Measurements from ENCODE around the gene SPSB2. TPM values are rescaled to one million over a fixed set of nuclear protein-coding genes. Genes with fewer than 3 reads are reported as not detected.

The SPSB2 gene
- total and polyA plus RNA-seq, 9 of the 15 experiments (the other 6 are each of a cell fraction or from before 2014, with no cell fraction given) = 0.10 to 10.6 (median 1.9) TPM

DNA sequence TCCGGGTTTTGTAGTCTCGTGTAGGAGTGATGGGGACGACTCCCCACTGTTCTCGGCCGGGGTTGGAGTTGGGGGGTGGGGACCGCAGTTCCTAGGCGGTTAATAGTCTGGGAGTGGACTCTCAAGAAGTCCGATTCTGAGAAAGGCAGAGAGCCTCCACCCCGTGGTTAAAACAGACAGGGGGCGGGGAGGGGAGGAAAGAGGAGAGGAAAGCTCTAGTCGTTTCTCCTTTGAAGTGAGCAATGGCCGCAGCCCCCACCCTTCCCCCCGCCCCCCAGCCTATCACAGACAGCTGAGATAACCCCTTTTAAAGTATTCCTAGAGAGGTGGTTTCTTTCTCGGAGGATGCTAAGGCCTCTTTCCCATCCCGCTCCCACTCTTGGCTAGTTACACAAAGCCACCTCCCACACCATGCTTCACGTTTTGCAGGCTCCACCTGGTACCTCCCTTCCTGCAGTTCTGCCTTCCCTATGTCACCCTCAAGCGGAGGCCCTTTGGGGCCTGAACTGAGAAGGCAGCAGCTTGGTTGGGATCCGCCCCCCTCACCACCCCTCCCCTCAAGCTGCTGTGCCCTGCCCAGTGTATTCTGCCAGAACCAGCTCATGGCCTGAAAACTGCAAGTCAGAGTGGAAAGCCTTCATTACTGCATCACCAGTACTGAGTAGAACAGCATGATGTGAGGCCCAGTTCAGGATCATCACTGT, 20.3 kb downstream of the SPSB2 start:
- Histone ChIP-seq H3K4me3 (peak overlapping the region; percentile 79), H3K4me2 (ENCODE audit: insufficient read depth, low read length) (peak overlapping the region; percentile 91), H3K4me1 (replicated peaks in 1 of 2; ENCODE audit: control insufficient read depth in 2 of 2, insufficient read depth in 2 of 2, low read length in 2 of 2) (peaks cover 12 to 18% of the 10 kb centered on the region in 2 experiments; a peak in 4 of 5 replicates), H3K9me3 (replicated peaks; ENCODE audit: control insufficient read depth, insufficient read depth, low read depth, low read length) (no peaks in the 10 kb centered on the region), H3K27ac (ENCODE audit: extremely low read depth, low read depth, low read length) (peak overlapping the region; percentile 69; the same call in 2 of the 3 replicates), H3K36me3 (ENCODE audit: control insufficient read depth, insufficient read depth, low read length) (peaks cover 67% of the 10 kb centered on the region), H3K9me1 (ENCODE audit: control insufficient read depth, insufficient read depth, low read length) (peaks cover 3% of the 10 kb centered on the region), H4K20me1 (replicated peaks; ENCODE audit: control insufficient read depth, insufficient read depth, low read length) (no peaks in the 10 kb centered on the region; the same call in 1 of the 2 replicates), H3K27me3 (ENCODE audit: control insufficient read depth in 2 of 2, insufficient read depth in 2 of 2, low read length in 2 of 2) (no peaks in the 10 kb centered on the region), H3K79me2 (ENCODE audit: control insufficient read depth, insufficient read depth, low read length) (peaks cover 53% of the 10 kb centered on the region), H3K9ac (ENCODE audit: insufficient read depth in 1 of 2, low read depth in 2 of 2, low read length in 2 of 2) (peak overlapping the region; percentile 49 to 77), H2AFZ (ENCODE audit: low read depth, low read length) (peak overlapping the region; percentile 75)
- CTCF ChIA-PET (ENCODE audit: low intra/inter-chr PET ratio) = no interaction called here
- under 1% methylated on average over 14 of the region's 18 CpGs for WGBS (ENCODE audit: insufficient coverage, low coverage, missing lambda C conversion rate)
- in situ Hi-C loops (cut with MboI) (no loop called here), intact Hi-C loops (cut with micrococcal nuclease) (no loop called here)
- POLR2A ChIA-PET = interaction anchor here (0.6 to 7.4 kb wide), 10 partner anchors 8 to 360 kb away, joined by 3 to 174 read pairs (median 6); partner anchors contain the start of genes COPS7A, GAPDH, GNB3 and MRPL51
- ATAC-seq (peak; percentile 4), DNase-seq (ENCODE audit: extremely low read depth in 1 of 4, low spot score in 3 of 4) (peak; percentile 59 to 64 (median 62)), FAIRE-seq (peak; percentile 55)
- no TSS peak for BruUV-seq (replicated peaks)
- TF ChIP-seq, protein P1, sequence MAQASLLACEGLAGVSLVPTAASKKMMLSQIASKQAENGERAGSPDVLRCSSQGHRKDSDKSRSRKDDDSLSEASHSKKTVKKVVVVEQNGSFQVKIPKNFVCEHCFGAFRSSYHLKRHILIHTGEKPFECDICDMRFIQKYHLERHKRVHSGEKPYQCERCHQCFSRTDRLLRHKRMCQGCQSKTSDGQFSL (CRISPR knock-in tag; IDR thresholded peaks at IDR 0.05) = no peak
- TF ChIP-seq, protein P1 (tag; IDR thresholded peaks at IDR 0.05) = no peak
- no peak for TF ChIP-seq YBX1 (IDR thresholded peaks at IDR 0.05)
- TF ChIP-seq NR2C1 (IDR thresholded peaks at IDR 0.05) = no peak
- no peak for TF ChIP-seq NR2C1 (tag; IDR thresholded peaks at IDR 0.05)
- TF ChIP-seq, protein P2, sequence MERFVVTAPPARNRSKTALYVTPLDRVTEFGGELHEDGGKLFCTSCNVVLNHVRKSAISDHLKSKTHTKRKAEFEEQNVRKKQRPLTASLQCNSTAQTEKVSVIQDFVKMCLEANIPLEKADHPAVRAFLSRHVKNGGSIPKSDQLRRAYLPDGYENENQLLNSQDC (CRISPR knock-in tag; IDR thresholded peaks at IDR 0.05) = no peak
- TF ChIP-seq, protein P3, sequence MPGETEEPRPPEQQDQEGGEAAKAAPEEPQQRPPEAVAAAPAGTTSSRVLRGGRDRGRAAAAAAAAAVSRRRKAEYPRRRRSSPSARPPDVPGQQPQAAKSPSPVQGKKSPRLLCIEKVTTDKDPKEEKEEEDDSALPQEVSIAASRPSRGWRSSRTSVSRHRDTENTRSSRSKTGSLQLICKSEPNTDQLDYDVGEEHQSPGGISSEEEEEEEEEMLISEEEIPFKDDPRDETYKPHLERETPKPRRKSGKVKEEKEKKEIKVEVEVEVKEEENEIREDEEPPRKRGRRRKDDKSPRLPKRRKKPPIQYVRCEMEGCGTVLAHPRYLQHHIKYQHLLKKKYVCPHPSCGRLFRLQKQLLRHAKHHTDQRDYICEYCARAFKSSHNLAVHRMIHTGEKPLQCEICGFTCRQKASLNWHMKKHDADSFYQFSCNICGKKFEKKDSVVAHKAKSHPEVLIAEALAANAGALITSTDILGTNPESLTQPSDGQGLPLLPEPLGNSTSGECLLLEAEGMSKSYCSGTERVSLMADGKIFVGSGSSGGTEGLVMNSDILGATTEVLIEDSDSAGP (CRISPR knock-in tag; IDR thresholded peaks at IDR 0.05) = no peak
- TF ChIP-seq ZNF316 (IDR thresholded peaks at IDR 0.05) = peak; percentile 69
- no peak for TF ChIP-seq SMAD1 (IDR thresholded peaks at IDR 0.05; ENCODE audit: low read depth, low read length, partially characterized antibody)
- no peak for TF ChIP-seq ATF1 (CRISPR knock-in tag; IDR thresholded peaks at IDR 0.05)
- peak; percentile 62 for TF ChIP-seq ATF1 (tag; IDR thresholded peaks at IDR 0.05)
- TF ChIP-seq HIVEP1 (CRISPR knock-in tag; IDR thresholded peaks at IDR 0.05) = no peak
- TF ChIP-seq SIN3A (IDR thresholded peaks at IDR 0.05; ENCODE audit: borderline replicate concordance in 2 of 2, control insufficient read depth in 1 of 2, low read depth in 2 of 2, low read length in 2 of 2) = 0 out of 4 replicates have a peak, but pooled peaks of 1 of the 2 experiments have one; percentile 13
- peak; percentile 81 for TF ChIP-seq ZNF143 (CRISPR knock-in tag; IDR thresholded peaks at IDR 0.05)
- TF ChIP-seq KDM1A (IDR thresholded peaks at IDR 0.05) = no peak
- TF ChIP-seq ZNF699 (CRISPR knock-in tag; IDR thresholded peaks at IDR 0.05; ENCODE audit: insufficient replicate concordance) = no peak
- TF ChIP-seq GATAD2A (IDR thresholded peaks at IDR 0.05) = no peak
- no peak for TF ChIP-seq ZNF41 (CRISPR knock-in tag; conservative IDR thresholded peaks at IDR 0.05)
- TF ChIP-seq EZH2 (IDR thresholded peaks at IDR 0.05; ENCODE audit: borderline replicate concordance, low read depth, low read length) = no peak
- peak; percentile 67 for TF ChIP-seq GABPA (tag; conservative IDR thresholded peaks at IDR 0.05; ENCODE audit: low read depth)

Data from K562 (cell line).